Activated naive CD8-positive, alpha-beta T cell treated with anti-CD3 and anti-CD28 coated beads, Interleukin-2, amount 50 U/mL, for 24 hours (primary cell): ENCODE data around the gene KRTAP20-2.

Experiments
- ATAC-seq: fragments of 150-1000 bp; cut with Tn5 transposase; one replicate; pipeline ENCODE4 v1.10.0; 2021
- DNase-seq: peaks from one replicate; pipeline ENCODE4 v3.0.0; 2021
- H3K27ac Mint-ChIP-seq: one replicate; pipeline ENCODE4 v1.8.0; 2021; ENCODE audit warnings: mild to moderate bottlenecking, mixed read lengths
- H3K27me3 Mint-ChIP-seq: one replicate; pipeline ENCODE4 v1.8.0; 2021; ENCODE audit warnings: mixed read lengths
- H3K36me3 Mint-ChIP-seq: one replicate; pipeline ENCODE4 v1.8.0; 2021; ENCODE audit warnings: low read depth, mixed read lengths
- H3K4me1 Mint-ChIP-seq: one replicate; pipeline ENCODE4 v1.8.0; 2021; ENCODE audit warnings: mixed read lengths
- H3K4me3 Mint-ChIP-seq: one replicate; pipeline ENCODE4 v1.8.0; 2021; ENCODE audit warnings: mild to moderate bottlenecking, moderate library complexity, mixed read lengths
- H3K9me3 Mint-ChIP-seq: one replicate; pipeline ENCODE4 v1.8.0; 2021; ENCODE audit warnings: mixed read lengths

The KRTAP20-2 gene

GRCh38 chr21:30634906-30635305, at the start of gene KRTAP20-2:
Gene KRTAP20-2 (plus strand): TSS chr21:30635206. CDS start chr21:30635264, 58 bp downstream.
- ATAC-seq (no peak), DNase-seq (no peak)
- Mint-ChIP-seq H3K9me3 (peaks cover 10% of the 10 kb centered on the region), H3K4me1 (no peaks in the 10 kb centered on the region), H3K27ac (no peak within 1 kb of the TSS), H3K36me3 (no peaks in the 10 kb centered on the region), H3K4me3 (no peak within 1 kb of the TSS), H3K27me3 (no peaks in the 10 kb centered on the region)

GRCh38 chr21:30590297-30590696, 44.7 kb upstream of the KRTAP20-2 start, which contains the start of gene KRTAP22-2:
Gene KRTAP22-2 (minus strand): TSS chr21:30590397.
- ATAC-seq = no peak
- no peaks in the 10 kb centered on the region for H3K36me3 Mint-ChIP-seq
- DNase-seq = no peak
- no peak within 1 kb of the TSS for H3K4me3 Mint-ChIP-seq
- H3K27ac Mint-ChIP-seq = no peak within 1 kb of the TSS
- no peaks in the 10 kb centered on the region for H3K4me1 Mint-ChIP-seq
- no peaks in the 10 kb centered on the region for H3K9me3 Mint-ChIP-seq
- H3K27me3 Mint-ChIP-seq = no peaks in the 10 kb centered on the region

- H3K4me3 Mint-ChIP-seq = no peak within 1 kb of the TSS
- no peaks in the 10 kb centered on the region for H3K27me3 Mint-ChIP-seq
- no peaks in the 10 kb centered on the region for H3K4me1 Mint-ChIP-seq
- no peak within 1 kb of the TSS for H3K27ac Mint-ChIP-seq
- no peaks in the 10 kb centered on the region for H3K9me3 Mint-ChIP-seq
- H3K36me3 Mint-ChIP-seq = no peaks in the 10 kb centered on the region
- DNase-seq = no peak
- no peak for ATAC-seq
These were observed 42.9 kb upstream of the KRTAP20-2 start, which contains the start of gene KRTAP6-3 for GRCh38 chr21:30592140-30592539. Gene KRTAP6-3 (plus strand): TSS chr21:30592440. CDS start chr21:30592446, 6 bp downstream.

- Mint-ChIP-seq H3K36me3 (no peaks in the 10 kb centered on the region), H3K9me3 (peaks cover 11% of the 10 kb centered on the region), H3K27me3 (no peaks in the 10 kb centered on the region), H3K27ac (no peak within 1 kb of the TSS), H3K4me1 (no peaks in the 10 kb centered on the region), H3K4me3 (no peak within 1 kb of the TSS)
- ATAC-seq (no peak), DNase-seq (no peak)
These were observed 36.2 kb upstream of the KRTAP20-2 start, which contains the start of gene KRTAP6-2 for GRCh38 chr21:30598802-30599201. Gene KRTAP6-2 (minus strand): TSS chr21:30598902. CDS start chr21:30598874, 28 bp downstream.

- Mint-ChIP-seq H3K36me3 (no peaks in the 10 kb centered on the region), H3K4me1 (no peaks in the 10 kb centered on the region), H3K27me3 (no peaks in the 10 kb centered on the region), H3K4me3 (no peak within 1 kb of the TSS), H3K27ac (no peak within 1 kb of the TSS), H3K9me3 (peaks cover 11% of the 10 kb centered on the region)
- ATAC-seq (no peak), DNase-seq (no peak)
These were observed 34.2 kb upstream of the KRTAP20-2 start, which contains the start of gene KRTAP22-1 for GRCh38 chr21:30600787-30601186. Gene KRTAP22-1 (plus strand): TSS chr21:30601087.

GRCh38 chr21:30605968-30606367, 29.0 kb upstream of the KRTAP20-2 start:
- Mint-ChIP-seq H3K27ac (no peak overlapping the region), H3K9me3 (peaks cover 20% of the 10 kb centered on the region), H3K36me3 (no peaks in the 10 kb centered on the region), H3K4me1 (no peaks in the 10 kb centered on the region), H3K4me3 (no peak overlapping the region), H3K27me3 (no peaks in the 10 kb centered on the region)
- ATAC-seq (peak; percentile 20), DNase-seq (no peak)

- Mint-ChIP-seq H3K9me3 (peaks cover 12% of the 10 kb centered on the region), H3K4me3 (no peak overlapping the region), H3K4me1 (no peaks in the 10 kb centered on the region), H3K27me3 (no peaks in the 10 kb centered on the region), H3K27ac (no peak overlapping the region), H3K36me3 (no peaks in the 10 kb centered on the region)
- DNase-seq = no peak
- no peak for ATAC-seq
These were observed 22.9 kb upstream of the KRTAP20-2 start for GRCh38 chr21:30612132-30612531.

GRCh38 chr21:30613836-30614235, 21.2 kb upstream of the KRTAP20-2 start, which contains the start of gene KRTAP6-1:
Gene KRTAP6-1 (minus strand): TSS chr21:30613930. CDS start chr21:30613904, 26 bp downstream.
- Mint-ChIP-seq H3K4me1 (no peaks in the 10 kb centered on the region), H3K27ac (no peak within 1 kb of the TSS), H3K27me3 (no peaks in the 10 kb centered on the region), H3K9me3 (peaks cover 8% of the 10 kb centered on the region), H3K36me3 (no peaks in the 10 kb centered on the region), H3K4me3 (no peak within 1 kb of the TSS)
- DNase-seq (no peak), ATAC-seq (no peak)

GRCh38 chr21:30615199-30615598, 19.8 kb upstream of the KRTAP20-2 start:
- Mint-ChIP-seq H3K27me3 (no peaks in the 10 kb centered on the region), H3K4me3 (no peak overlapping the region), H3K9me3 (peaks cover 3% of the 10 kb centered on the region), H3K36me3 (no peaks in the 10 kb centered on the region), H3K27ac (no peak overlapping the region), H3K4me1 (no peaks in the 10 kb centered on the region)
- DNase-seq (no peak), ATAC-seq (no peak)

- no peak for DNase-seq
These were observed 18.9 kb upstream of the KRTAP20-2 start, which contains the start of gene KRTAP20-1 for GRCh38 chr21:30616125-30616524. Gene KRTAP20-1 (plus strand): TSS chr21:30616425. CDS start chr21:30616455, 30 bp downstream.

GRCh38 chr21:30620080-30620479, 14.9 kb upstream of the KRTAP20-2 start:
- ATAC-seq = no peak
- Mint-ChIP-seq H3K27me3 (no peaks in the 10 kb centered on the region), H3K4me3 (no peak overlapping the region), H3K4me1 (no peaks in the 10 kb centered on the region), H3K36me3 (no peaks in the 10 kb centered on the region), H3K27ac (no peak overlapping the region), H3K9me3 (no peaks in the 10 kb centered on the region)
- DNase-seq = no peak

More at GRCh38 chr21:30616125-30616524, 18.9 kb upstream of the KRTAP20-2 start, which contains the start of gene KRTAP20-1:
- H3K36me3 Mint-ChIP-seq = no peaks in the 10 kb centered on the region
- H3K27me3 Mint-ChIP-seq = no peaks in the 10 kb centered on the region
- peaks cover 3% of the 10 kb centered on the region for H3K9me3 Mint-ChIP-seq
- no peak for ATAC-seq
- no peak within 1 kb of the TSS for H3K4me3 Mint-ChIP-seq
- no peaks in the 10 kb centered on the region for H3K4me1 Mint-ChIP-seq
- H3K27ac Mint-ChIP-seq = no peak within 1 kb of the TSS

GRCh38 chr21:30620522-30620921, 14.5 kb upstream of the KRTAP20-2 start, which contains the start of gene KRTAP20-4:
Gene KRTAP20-4 (plus strand): TSS chr21:30620627.
- no peak within 1 kb of the TSS for H3K27ac Mint-ChIP-seq
- H3K4me3 Mint-ChIP-seq = no peak within 1 kb of the TSS
- H3K4me1 Mint-ChIP-seq = no peaks in the 10 kb centered on the region
- DNase-seq (no peak), ATAC-seq (no peak)
- no peaks in the 10 kb centered on the region for H3K9me3 Mint-ChIP-seq
- H3K27me3 Mint-ChIP-seq = no peaks in the 10 kb centered on the region
- H3K36me3 Mint-ChIP-seq = no peaks in the 10 kb centered on the region

GRCh38 chr21:30623362-30623761, 11.6 kb upstream of the KRTAP20-2 start:
- DNase-seq (no peak), ATAC-seq (no peak)
- Mint-ChIP-seq H3K27me3 (no peaks in the 10 kb centered on the region), H3K4me1 (no peaks in the 10 kb centered on the region), H3K9me3 (no peaks in the 10 kb centered on the region), H3K27ac (no peak overlapping the region), H3K36me3 (no peaks in the 10 kb centered on the region), H3K4me3 (no peak overlapping the region)

- Mint-ChIP-seq H3K4me1 (no peaks in the 10 kb centered on the region), H3K9me3 (no peaks in the 10 kb centered on the region), H3K4me3 (no peak overlapping the region), H3K27ac (no peak overlapping the region), H3K27me3 (no peaks in the 10 kb centered on the region), H3K36me3 (no peaks in the 10 kb centered on the region)
- DNase-seq = no peak
- no peak for ATAC-seq
These were observed 9.4 kb upstream of the KRTAP20-2 start for GRCh38 chr21:30625449-30626165.

- DNase-seq = no peak
- H3K4me3 Mint-ChIP-seq = no peak overlapping the region
- H3K27ac Mint-ChIP-seq = no peak overlapping the region
These were observed 6.9 kb upstream of the KRTAP20-2 start for GRCh38 chr21:30628109-30628508.

More at GRCh38 chr21:30628109-30628508, 6.9 kb upstream of the KRTAP20-2 start:
- no peak for ATAC-seq
- no peaks in the 10 kb centered on the region for H3K36me3 Mint-ChIP-seq
- H3K27me3 Mint-ChIP-seq = no peaks in the 10 kb centered on the region
- no peaks in the 10 kb centered on the region for H3K4me1 Mint-ChIP-seq
- H3K9me3 Mint-ChIP-seq = no peaks in the 10 kb centered on the region
